ENCODE results near the gene NSF.
"Not testable (repeated sequence)": the region's sequence is repeated elsewhere in the genome, so short reads cannot be mapped to it uniquely, and the experiment has no call there.

The NSF gene

DNA sequence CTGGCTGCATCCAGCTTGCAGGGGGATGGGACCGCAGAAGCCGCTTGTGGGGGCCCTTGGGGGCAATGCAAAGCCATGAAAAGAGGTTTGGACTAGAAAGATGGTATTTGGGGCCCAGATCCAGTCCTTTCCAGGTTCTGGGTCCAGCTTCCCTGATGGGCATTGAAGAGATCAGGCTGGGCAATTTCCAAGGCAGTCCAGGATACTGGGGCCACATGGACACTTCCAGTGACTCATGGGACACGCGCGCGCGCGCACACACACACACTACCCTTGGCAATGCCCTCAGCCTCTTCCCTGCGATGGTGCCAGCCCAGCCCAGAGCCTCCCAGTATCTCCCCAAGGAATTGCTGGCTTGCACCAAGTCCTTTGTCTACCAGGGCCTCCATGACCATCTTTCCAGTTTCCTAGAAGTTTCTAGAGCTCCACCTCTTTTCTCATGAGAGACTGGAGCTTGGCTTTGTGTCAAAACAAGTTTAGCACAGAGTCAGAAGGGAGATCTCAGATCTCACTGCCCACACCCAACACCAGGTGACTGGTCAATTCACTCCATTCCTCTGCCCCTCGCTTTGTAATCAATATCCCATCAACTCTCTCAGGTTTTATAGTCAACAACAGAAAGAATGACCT is 183.8 kb downstream of the NSF start:
- H3K4me3 ChIP-seq (ENCODE audit: low read length), result no peak overlapping the region
- TF ChIP-seq ZNF274 (IDR thresholded peaks at IDR 0.05; ENCODE audit: low read depth, low read length), result no peak

DNA sequence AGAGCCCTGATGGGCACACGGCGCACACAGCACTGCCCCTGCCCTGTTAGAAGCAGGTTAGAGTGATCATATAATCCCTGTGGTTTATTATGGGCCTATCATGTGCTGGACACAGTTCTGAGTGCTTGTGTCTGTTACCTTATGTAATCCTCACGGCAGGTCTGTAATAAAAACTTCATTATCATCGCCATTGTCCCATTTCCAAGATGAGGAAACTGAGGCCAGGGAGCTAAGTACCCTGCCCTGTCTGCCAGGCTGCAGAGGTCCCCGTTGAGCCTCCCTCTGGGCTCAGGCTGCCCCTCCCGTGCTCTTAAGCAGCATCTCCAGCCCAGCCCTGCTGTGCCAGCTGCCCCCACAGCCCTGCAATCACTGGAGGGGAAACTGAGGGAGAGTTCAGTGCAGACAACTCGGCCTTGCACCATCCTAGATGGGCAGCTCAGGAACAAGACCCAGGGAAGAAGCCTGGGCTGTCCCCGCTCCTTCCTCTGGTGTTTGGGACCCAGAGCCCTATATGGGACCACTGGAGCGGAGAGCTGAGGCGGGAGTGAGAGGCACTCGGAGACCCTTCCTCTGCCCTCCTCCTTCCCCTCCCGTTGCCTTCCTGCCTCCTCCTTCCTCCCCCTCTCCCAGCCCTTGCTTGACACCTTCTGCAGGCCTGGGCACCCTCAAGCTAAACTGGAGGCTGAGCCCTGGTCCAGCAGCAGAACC is 186.0 kb downstream of the NSF start:
- TF ChIP-seq ZNF274 (IDR thresholded peaks at IDR 0.05; ENCODE audit: low read depth, low read length), result no peak
- H3K4me3 ChIP-seq (ENCODE audit: low read length), result no peak overlapping the region

DNA sequence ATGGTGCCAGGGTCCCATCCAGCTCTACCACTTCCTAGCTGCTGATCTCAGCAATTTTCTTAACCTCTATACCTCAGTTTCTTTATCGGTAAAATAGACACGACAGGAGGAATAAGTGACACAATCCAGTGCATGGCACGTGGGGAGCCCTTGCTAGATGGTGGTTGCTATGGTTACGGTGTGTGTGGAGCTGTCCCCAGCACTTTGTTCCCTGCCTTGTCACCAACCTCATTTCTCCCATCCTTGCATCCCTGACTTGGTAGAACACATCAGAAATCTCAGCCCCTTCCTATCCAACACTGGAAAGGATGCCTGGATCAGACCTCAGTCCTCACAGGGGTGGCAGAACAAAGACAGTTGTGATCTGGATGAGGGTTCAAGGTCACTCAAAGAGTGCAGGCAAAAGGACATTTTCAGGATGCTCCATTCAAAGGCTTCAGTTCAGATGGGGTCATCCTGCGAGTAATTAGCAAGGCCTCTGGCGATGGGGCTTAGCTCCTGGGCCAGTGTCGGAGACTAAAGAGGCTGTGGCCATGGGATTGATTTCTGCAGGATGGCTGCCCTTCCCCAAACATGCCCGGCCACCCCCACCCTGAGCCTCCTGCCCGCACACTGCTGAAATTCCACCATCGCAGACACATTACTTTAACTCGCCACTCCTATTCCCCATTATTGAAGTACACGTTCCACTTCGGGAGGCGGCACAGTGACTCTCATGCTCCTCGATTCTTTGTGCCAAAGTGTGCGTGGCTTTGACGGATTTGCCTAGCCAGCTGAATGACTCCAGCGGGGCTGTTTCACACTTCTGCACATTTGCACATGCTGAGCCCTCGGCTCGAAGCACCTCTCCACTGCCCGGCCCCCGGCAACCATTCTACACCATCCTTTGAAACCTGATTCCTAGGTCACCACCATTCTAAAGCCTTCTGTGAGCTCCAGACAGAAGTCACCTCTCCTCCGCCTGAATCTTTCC is 187.8 kb downstream of the NSF start:
- TF ChIP-seq ZNF274 (IDR thresholded peaks at IDR 0.05; ENCODE audit: low read depth, low read length), result no peak
- no peak overlapping the region for H3K4me3 ChIP-seq (ENCODE audit: low read length)

DNA sequence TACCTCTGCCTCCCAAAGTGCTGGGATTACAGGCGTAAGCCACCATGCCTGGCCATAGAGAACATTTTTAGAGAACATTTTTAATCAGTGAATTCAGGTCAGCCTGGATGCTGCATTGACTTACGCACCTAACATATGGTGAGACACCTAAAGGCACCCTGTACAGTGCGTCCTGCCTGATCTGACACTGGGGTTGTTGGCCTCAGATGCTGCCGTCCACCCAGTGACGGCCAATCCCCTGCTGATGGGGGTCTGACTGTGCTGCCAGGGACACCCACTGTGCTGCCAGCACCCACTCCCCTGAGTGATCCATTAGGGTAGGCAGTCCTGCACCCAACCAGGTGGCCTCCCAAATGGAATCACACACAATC is 189.5 kb downstream of the NSF start:
- TF ChIP-seq ZNF274 (IDR thresholded peaks at IDR 0.05; ENCODE audit: low read depth, low read length), result no peak
- H3K4me3 ChIP-seq (ENCODE audit: low read length), result no peak overlapping the region

DNA sequence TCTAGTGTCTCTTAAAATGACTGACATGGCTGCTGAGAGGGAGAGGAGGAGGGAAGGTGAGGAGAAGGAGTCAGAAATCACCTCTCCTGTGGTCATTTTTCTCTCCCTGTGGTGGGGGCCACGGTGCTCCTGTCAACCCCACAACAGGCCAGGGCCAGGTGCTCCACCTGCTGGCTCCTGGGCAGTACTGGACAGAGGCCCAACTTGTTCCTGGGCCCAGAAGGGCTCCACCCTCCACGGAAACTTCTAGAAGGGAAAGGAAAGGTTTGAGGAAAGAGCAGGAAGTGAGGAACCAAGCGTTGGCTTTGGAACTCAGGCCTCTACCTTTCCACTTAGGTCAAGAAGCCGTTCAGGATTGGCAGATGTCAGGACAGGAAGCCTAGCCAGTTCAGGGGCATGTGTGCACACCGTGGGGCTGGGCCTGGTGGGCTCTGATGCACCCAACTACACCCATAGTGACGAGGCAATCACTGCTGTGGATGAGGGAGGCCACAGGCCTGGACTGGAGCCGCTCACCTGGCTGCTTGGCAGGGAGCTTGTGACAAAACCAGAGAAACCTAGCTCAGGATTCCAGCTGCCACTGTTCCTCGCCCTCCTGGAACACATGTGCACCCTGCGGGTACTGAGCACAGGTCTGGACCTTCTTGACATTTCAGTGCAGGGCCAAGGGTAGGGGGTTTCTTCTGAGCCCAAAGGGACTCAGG is 191.9 kb downstream of the NSF start:
- TF ChIP-seq ZNF274 (IDR thresholded peaks at IDR 0.05; ENCODE audit: low read depth, low read length), result no peak
- H3K4me3 ChIP-seq (ENCODE audit: low read length), result no peak overlapping the region

DNA sequence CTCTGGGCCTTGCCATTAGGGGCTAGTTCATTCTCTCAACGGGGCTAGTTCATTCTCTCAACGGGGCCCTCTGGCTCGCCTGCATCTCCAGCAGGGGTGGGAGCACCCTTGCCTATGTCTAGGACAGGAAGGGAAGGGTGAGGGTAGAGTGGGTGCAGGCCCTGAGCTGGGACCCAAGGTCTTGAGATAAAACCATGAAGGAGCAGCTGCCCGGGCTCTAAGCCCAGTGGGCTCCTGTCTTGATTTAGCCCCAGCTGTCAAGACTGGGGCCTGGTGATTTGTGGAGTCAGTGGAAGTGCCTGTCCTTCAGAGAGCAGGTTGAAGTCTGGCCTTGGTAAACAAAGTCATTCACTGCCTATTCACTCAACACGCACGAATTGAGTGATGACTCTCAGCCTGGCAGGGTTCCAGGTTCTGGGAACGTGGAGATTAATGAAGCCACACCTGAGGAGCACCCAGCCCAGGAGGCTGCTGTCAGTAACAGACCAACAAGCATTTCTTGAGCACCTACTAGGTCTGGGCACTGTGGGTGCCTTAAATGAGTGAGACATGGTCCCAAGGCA is 192.6 kb downstream of the NSF start:
- no peak overlapping the region for H3K4me3 ChIP-seq (ENCODE audit: low read length)
- TF ChIP-seq ZNF274 (IDR thresholded peaks at IDR 0.05; ENCODE audit: low read depth, low read length), result no peak

DNA sequence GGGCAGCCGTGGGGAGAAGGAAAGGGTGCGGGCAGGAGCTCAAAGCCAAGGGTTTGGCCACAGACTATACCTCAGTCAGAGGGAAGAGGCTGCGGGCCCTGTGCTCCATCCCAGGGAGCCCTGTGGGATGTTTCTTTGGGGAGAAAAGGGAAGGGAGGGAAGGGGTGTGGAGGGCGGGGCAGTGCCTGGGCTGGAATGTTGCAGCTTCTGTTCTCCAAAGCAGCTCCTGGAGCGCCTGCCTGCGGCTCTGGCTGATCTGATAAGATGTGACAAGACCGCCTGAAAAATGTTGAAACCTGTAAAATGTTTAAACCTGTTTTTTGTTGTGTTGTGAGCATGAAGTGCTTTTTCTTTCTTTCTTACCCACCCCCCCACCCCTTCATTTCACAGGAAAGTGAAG is 195.2 kb downstream of the NSF start:
- TF ChIP-seq ZNF274 (IDR thresholded peaks at IDR 0.05; ENCODE audit: low read depth, low read length), result no peak
- no peak overlapping the region for H3K4me3 ChIP-seq (ENCODE audit: low read length)

DNA sequence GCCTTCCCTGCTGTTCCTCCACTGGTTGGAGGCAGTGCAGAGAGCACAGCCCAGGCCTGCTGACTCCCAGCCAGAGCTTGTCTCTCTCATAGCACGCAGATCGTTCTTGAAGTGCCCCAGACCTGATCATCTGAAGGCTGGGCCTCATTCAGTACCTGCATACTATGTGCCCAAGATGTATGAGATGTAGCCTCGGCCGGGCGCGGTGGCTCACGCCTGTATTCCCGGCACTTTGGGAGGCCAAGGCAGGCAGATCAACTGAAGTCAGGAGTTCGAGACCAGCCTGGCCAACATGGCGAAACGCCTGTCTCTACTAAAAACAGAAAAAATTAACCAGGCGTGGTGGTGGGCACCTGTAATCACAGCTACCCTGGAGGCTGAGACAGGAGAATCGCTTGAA is 197.0 kb downstream of the NSF start:
- no peak overlapping the region for H3K4me3 ChIP-seq (ENCODE audit: low read length)

DNA sequence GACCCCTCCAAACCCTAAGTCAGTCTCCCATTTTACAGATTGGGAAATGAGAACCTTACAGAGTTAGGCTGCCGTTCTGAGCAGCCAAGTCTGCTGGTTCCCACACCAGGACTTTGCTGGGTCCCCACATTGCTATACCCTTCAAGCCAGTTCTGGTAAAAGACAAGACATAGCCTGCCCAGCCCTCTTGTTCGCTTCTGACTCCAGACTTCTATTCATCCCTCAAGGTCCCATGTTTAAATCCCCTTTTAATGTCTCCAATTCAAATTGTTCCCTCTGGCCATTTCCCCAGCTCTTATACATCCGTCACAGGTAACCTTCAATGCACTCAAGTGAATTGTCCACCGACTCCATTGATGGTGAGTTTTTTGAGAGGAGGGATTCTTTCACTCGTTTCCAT is 197.8 kb downstream of the NSF start:
- TF ChIP-seq ZNF274 (IDR thresholded peaks at IDR 0.05; ENCODE audit: low read depth, low read length), result no peak
- H3K4me3 ChIP-seq (ENCODE audit: low read length), result no peak overlapping the region

More for the DNA sequence above, 197.0 kb downstream of the NSF start:
- no peak for TF ChIP-seq ZNF274 (IDR thresholded peaks at IDR 0.05; ENCODE audit: low read depth, low read length)

DNA sequence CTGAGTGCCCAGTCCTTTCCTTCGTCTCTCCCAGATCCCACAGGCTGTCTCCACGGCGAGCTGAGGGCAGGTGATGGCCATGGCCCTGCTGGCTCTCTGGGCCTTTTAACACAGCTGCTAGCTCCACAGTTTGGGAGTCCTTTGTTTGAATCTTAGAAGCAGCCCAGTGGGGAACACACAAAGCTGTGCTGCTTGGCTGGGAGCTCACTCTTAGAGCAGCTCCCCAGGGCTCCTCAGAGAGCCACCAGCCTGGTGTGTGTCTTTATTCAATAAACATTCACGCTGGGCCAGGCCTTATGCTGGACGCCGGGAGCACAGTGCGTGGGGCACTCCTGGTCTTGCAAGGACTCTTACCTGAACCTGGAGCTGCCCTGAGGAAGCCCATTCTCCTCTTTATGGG is 198.3 kb downstream of the NSF start:
- H3K4me3 ChIP-seq (ENCODE audit: low read length), result no peak overlapping the region
- TF ChIP-seq ZNF274 (IDR thresholded peaks at IDR 0.05; ENCODE audit: low read depth, low read length), result no peak

DNA sequence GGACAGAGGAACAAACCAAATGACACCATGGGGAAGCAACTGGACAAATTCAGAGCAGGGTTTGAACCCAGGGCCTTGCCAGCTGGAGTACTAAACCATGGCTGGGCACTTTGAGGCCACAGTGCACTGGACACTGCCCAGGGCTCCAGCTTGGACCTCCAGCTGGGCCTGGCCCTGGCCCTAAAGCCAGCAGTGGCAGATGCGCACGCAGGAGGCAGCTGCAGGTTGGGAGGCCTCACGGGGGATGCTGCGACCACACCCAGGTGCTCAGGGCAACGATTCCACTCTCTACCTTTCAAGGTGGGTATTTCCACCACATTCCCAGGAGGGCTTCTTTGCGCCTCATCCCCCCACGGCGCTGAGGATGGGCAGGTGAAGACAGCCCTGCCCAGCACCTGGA is 199.1 kb downstream of the NSF start:
- H3K4me3 ChIP-seq (ENCODE audit: low read length), result no peak overlapping the region
- no peak for TF ChIP-seq ZNF274 (IDR thresholded peaks at IDR 0.05; ENCODE audit: low read depth, low read length)

DNA sequence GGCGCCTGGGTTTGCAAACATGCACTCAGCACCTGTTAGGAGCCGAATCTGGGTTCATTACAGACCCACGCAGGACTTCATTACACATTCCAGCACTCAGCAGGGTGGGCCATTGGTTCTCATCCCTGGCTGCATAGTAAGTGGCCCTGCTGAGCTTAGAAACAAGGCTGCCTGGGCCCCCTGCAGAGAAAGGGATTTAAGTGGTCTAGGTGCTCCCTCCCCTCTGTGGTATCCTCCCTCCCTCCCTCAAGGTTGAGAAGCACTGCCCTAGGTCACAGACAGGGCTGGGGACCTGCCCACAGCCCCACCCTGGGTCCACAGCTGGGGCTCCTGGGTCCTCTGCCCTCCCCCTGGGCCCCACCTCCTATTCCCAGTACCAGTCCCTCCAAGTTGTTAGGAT is 199.7 kb downstream of the NSF start:
- H3K4me3 ChIP-seq (ENCODE audit: low read length), result no peak overlapping the region

DNA sequence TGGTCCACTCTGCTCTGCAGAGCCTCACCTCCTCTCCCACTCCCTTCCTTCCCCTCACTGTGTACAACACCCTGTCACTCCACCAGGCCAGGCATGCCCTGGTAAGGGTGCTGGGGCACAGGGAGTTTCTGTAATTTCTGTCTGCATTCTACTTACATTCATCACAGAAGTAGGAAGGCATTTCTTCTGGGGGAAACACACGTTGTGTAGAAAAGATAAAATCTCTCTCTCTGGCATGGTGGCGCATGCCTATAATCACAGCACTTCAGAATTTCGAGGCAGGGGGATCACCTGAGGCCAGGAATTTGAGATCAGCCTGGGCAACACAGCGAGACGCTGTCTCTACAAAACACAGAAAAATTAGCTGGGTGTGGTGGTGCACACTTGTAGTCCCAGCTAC is 201.1 kb downstream of the NSF start:
- TF ChIP-seq ZNF274 (IDR thresholded peaks at IDR 0.05; ENCODE audit: low read depth, low read length), result no peak
- no peak overlapping the region for H3K4me3 ChIP-seq (ENCODE audit: low read length)

More for the DNA sequence above, 199.7 kb downstream of the NSF start:
- TF ChIP-seq ZNF274 (IDR thresholded peaks at IDR 0.05; ENCODE audit: low read depth, low read length), result no peak

DNA sequence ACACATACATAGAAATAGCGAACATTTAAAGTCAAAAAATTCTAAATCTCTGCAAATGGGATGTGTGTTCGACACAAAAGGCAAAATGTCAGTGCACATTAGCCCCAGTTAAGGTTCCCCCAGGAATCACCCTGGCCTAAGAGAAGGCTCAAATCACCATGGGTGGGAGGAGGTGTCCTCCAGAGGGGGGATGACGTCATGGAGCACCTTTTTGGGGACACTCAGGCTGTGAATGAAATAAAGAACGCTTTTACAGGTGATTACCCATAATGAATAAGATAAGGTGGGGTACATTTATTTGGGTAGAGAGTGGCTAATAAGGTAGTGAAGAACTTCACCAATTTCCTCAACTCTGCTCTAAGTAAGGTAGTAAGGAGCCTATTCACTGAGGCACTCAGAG is 201.6 kb downstream of the NSF start:
- H3K4me3 ChIP-seq (ENCODE audit: low read length), result no peak overlapping the region
- no peak for TF ChIP-seq ZNF274 (IDR thresholded peaks at IDR 0.05; ENCODE audit: low read depth, low read length)

DNA sequence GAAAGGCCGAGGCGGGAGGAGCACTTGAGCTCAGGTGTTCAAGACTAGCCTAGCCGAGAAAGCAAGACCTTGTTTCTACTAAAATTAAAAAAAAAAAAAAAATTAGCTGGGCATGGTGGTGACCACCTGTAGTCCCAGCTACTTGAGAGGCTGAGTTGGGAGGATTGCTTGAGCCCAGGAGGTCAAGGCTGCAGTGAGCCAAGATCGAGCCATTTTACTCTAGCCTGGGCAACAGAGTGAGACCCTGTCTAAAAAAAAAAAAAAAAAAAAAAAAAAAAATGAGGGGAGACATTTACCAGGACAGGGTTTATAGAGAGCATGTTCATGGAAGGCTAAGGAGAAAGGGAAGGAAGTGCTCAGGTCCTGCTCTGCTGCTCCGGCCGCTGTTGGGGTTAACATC is 202.6 kb downstream of the NSF start:
- H3K4me3 ChIP-seq (ENCODE audit: low read length), result not testable (repeated sequence)
